Caco-2 (cell line): ENCODE results near the gene EPOP. TPM values are rescaled to one million over a fixed set of nuclear protein-coding genes. Genes with fewer than 3 reads are reported as not detected.

Experiments used
- BruUV-seq: library from RNA; stranded (reverse); fragments of 400-500 nt; replicated peaks from 2 replicates; lab custom pipeline; 2021; lab: Mats Ljungman, UMichigan
- CTCF ChIA-PET: fragments of 300-600 bp; sonication (Branson Sonifier 250); formaldehyde crosslinking; loops from one replicate; lab custom pipeline; 2022; ENCODE audit warnings: antibody characterized with exemption; lab: Charles Lee
- POLR2A ChIA-PET: fragments of 300-600 bp; sonication (Branson Sonifier 250); formaldehyde crosslinking; loops from one replicate; lab custom pipeline; 2022; ENCODE audit warnings: antibody characterized with exemption; lab: Charles Lee
- DNase-seq, 2 experiments: peaks; one replicate each; pipeline versions ENCODE4 v3.0.0 to v3.0.0-alpha.2; 2020 to 2022
- H3K27me3 ChIP-seq: replicated peaks from 2 replicates; pipeline ENCODE4 v1.6.0; 2011; ENCODE audit warnings: low read length; ENCODE audit not compliant: control insufficient read depth, insufficient read depth
- H3K36me3 ChIP-seq: 2 replicates; pipeline ENCODE4 v1.5.1; 2011; ENCODE audit warnings: low read length; ENCODE audit not compliant: control insufficient read depth, insufficient read depth
- H3K4me1 ChIP-seq: fragments of 250-450 bp; sonication (Bioruptor Pico); 2 replicates; pipeline ENCODE4 v1.5.1; 2020; ENCODE audit warnings: mild to moderate bottlenecking
- H3K4me3 ChIP-seq: 2 replicates; pipeline ENCODE4 v1.5.1; 2011; ENCODE audit warnings: low read depth, mild to moderate bottlenecking, control low read depth, low read length
- H3K9me3 ChIP-seq: fragments of 250-450 bp; sonication (Bioruptor Pico); 2 replicates; pipeline ENCODE4 v1.5.1; 2020; ENCODE audit warnings: mild to moderate bottlenecking, moderate library complexity
- H3K27ac Mint-ChIP-seq: one replicate; pipeline ENCODE4 v1.8.0; 2022; ENCODE audit warnings: mixed read lengths; ENCODE audit not compliant: unreplicated experiment
- H3K27me3 Mint-ChIP-seq: one replicate; pipeline ENCODE4 v1.8.0; 2022; ENCODE audit warnings: mixed read lengths; ENCODE audit not compliant: insufficient read depth, unreplicated experiment
- H3K36me3 Mint-ChIP-seq: one replicate; pipeline ENCODE4 v1.8.0; 2022; ENCODE audit warnings: mild to moderate bottlenecking, mixed read lengths; ENCODE audit not compliant: insufficient read depth, unreplicated experiment
- H3K4me1 Mint-ChIP-seq: one replicate; pipeline ENCODE4 v1.8.0; 2022; ENCODE audit warnings: low read depth, mixed read lengths; ENCODE audit not compliant: unreplicated experiment
- H3K4me3 Mint-ChIP-seq: one replicate; pipeline ENCODE4 v1.8.0; 2022; ENCODE audit warnings: mild to moderate bottlenecking, moderate library complexity, mixed read lengths; ENCODE audit not compliant: unreplicated experiment
- H3K9me3 Mint-ChIP-seq: one replicate; pipeline ENCODE4 v1.8.0; 2022; ENCODE audit warnings: mixed read lengths; ENCODE audit not compliant: unreplicated experiment
- CTCF ChIP-seq, 2 experiments: fragments of 200-600 bp in 1 of 2; IDR thresholded peaks; 1 replicate in 1 of 2; 2 replicates in 1 of 2; pipeline versions ENCODE4 v1.5.1 to v1.8.0; 2011 to 2022; ENCODE audit warnings: antibody characterized with exemption in 1 of 2, control low read depth in 1 of 2, inconsistent platforms in 1 of 2, low read depth in 1 of 2, low read length in 1 of 2, mild to moderate bottlenecking in 1 of 2, moderate library complexity in 1 of 2; ENCODE audit not compliant: insufficient read depth in 1 of 2, severe bottlenecking in 1 of 2, unreplicated experiment in 1 of 2
- intact Hi-C: fragments of 100-400 bp; cut with micrococcal nuclease; formaldehyde crosslinking; loops from one replicate; pipeline ENCODE4 v1.10.0; 2022; ENCODE audit not compliant: unreplicated experiment
- total RNA-seq: library from RNA; stranded (reverse); gene quantifications from 2 replicates; pipeline ENCODE4 v1.2.3, GENCODE V29; 2022

The EPOP gene
- total RNA-seq, 1 experiment from 2014 or later: 17.1 TPM

GRCh38 chr17:38710985-38711384 is 36.2 kb upstream of the EPOP start:
- H3K36me3 ChIP-seq: peaks cover 4% of the 10 kb centered on the region

GRCh38 chr17:38710604-38710962 is 35.8 kb upstream of the EPOP start:
- Mint-ChIP-seq H3K27me3 (no peaks in the 10 kb centered on the region), H3K9me3 (no peaks in the 10 kb centered on the region), H3K4me1 (peaks cover 27% of the 10 kb centered on the region), H3K27ac (peak overlapping the region; percentile 10), H3K4me3 (no peak overlapping the region), H3K36me3 (peaks cover 28% of the 10 kb centered on the region)
- no peak overlapping the region for H3K4me3 ChIP-seq
- no peak for TF ChIP-seq CTCF (IDR thresholded peaks at IDR 0.05; ENCODE audit: insufficient read depth in 1 of 2, low read depth in 1 of 2, low read length in 1 of 2, severe bottlenecking in 1 of 2, unreplicated experiment in 1 of 2)
- H3K36me3 ChIP-seq: peaks cover 4% of the 10 kb centered on the region
- ChIA-PET POLR2A (no interaction called here), CTCF (interaction anchor here (0.6 to 1.5 kb wide), 6 partner anchors 15 to 39 kb away, joined by 3 to 8 read pairs (median 3); partner anchors contain the start of gene EPOP)
- no TSS peak for BruUV-seq
- H3K4me1 ChIP-seq: no peaks in the 10 kb centered on the region; the same call in 1 of the 2 replicates
- intact Hi-C loops: no loop called here
- DNase-seq: no peak
- H3K27me3 ChIP-seq: no peaks in the 10 kb centered on the region
- H3K9me3 ChIP-seq: no peaks in the 10 kb centered on the region

More at GRCh38 chr17:38710985-38711384, 36.2 kb upstream of the EPOP start:
- Histone ChIP-seq H3K9me3 (no peaks in the 10 kb centered on the region), H3K27me3 (no peaks in the 10 kb centered on the region), H3K4me1 (no peaks in the 10 kb centered on the region; the same call in 1 of the 2 replicates), H3K4me3 (no peak overlapping the region)
- ChIA-PET POLR2A (no interaction called here), CTCF (interaction anchor here (0.6 to 1.5 kb wide), 7 partner anchors 16 to 38 kb away, joined by 3 to 8 read pairs (median 3); partner anchors contain the start of gene EPOP)
- H3K36me3 Mint-ChIP-seq: peaks cover 24% of the 10 kb centered on the region
- no peak for TF ChIP-seq CTCF (IDR thresholded peaks at IDR 0.05; ENCODE audit: insufficient read depth in 1 of 2, low read depth in 1 of 2, low read length in 1 of 2, severe bottlenecking in 1 of 2, unreplicated experiment in 1 of 2)
- H3K27me3 Mint-ChIP-seq: no peaks in the 10 kb centered on the region
- no peaks in the 10 kb centered on the region for H3K9me3 Mint-ChIP-seq
- BruUV-seq: no TSS peak
- H3K4me1 Mint-ChIP-seq: peaks cover 27% of the 10 kb centered on the region
- DNase-seq: peak in 1 of 2 experiments; percentile 61
- peak overlapping the region; percentile 20 for H3K27ac Mint-ChIP-seq
- intact Hi-C loops: no loop called here
- no peak overlapping the region for H3K4me3 Mint-ChIP-seq

- Histone ChIP-seq H3K36me3 (peaks cover 4% of the 10 kb centered on the region), H3K9me3 (no peaks in the 10 kb centered on the region), H3K4me3 (no peak overlapping the region), H3K27me3 (no peaks in the 10 kb centered on the region), H3K4me1 (no peaks in the 10 kb centered on the region; the same call in 1 of the 2 replicates)
- CTCF ChIA-PET: interaction anchor here (0.6 to 1.5 kb wide), 4 partner anchors 15 to 33 kb away, joined by 3 to 8 read pairs (median 4); no protein-coding TSS in a partner anchor
- peaks cover 28% of the 10 kb centered on the region for H3K36me3 Mint-ChIP-seq
- no peaks in the 10 kb centered on the region for H3K27me3 Mint-ChIP-seq
- intact Hi-C loops: loop anchor here (10.0 kb wide), 1 partner anchor 995 kb away; no protein-coding TSS in a partner anchor
- TF ChIP-seq CTCF (IDR thresholded peaks at IDR 0.05; ENCODE audit: insufficient read depth in 1 of 2, low read depth in 1 of 2, low read length in 1 of 2, severe bottlenecking in 1 of 2, unreplicated experiment in 1 of 2): no peak
- H3K27ac Mint-ChIP-seq: peak overlapping the region; percentile 10
- BruUV-seq: no TSS peak
- H3K4me1 Mint-ChIP-seq: peaks cover 27% of the 10 kb centered on the region
- POLR2A ChIA-PET: no interaction called here
- DNase-seq: no peak
- H3K9me3 Mint-ChIP-seq: no peaks in the 10 kb centered on the region
- H3K4me3 Mint-ChIP-seq: no peak overlapping the region
Observed at GRCh38 chr17:38709864-38710603, 35.3 kb upstream of the EPOP start.
